Fibroblast of lung (primary cell): ENCODE measurements around the gene GLDC. TPM values are rescaled to one million over a fixed set of nuclear protein-coding genes. Genes with fewer than 3 reads are reported as not detected.

ENCODE experiments used
- DNase-seq, 2 donors: peaks; one replicate each; pipeline versions ENCODE4 v3.0.0 to v3.0.0-alpha.2; 2010; ENCODE audit warnings: low read depth in 2 of 2
- H2AFZ ChIP-seq: 2 replicates; pipeline ENCODE4 v1.5.1; 2012; ENCODE audit warnings: low read length, control low read depth, inconsistent platforms
- H3K27ac ChIP-seq: 2 replicates; pipeline ENCODE4 v1.5.1; 2011; ENCODE audit warnings: low read length, control low read depth; ENCODE audit not compliant: insufficient read depth
- H3K27me3 ChIP-seq: 2 replicates; pipeline ENCODE4 v1.5.1; 2011; ENCODE audit warnings: mild to moderate bottlenecking, low read length; ENCODE audit not compliant: control insufficient read depth, insufficient read depth
- H3K36me3 ChIP-seq: 2 replicates; pipeline ENCODE4 v1.5.1; 2011; ENCODE audit warnings: low read length; ENCODE audit not compliant: control insufficient read depth, insufficient read depth
- H3K4me1 ChIP-seq: 2 replicates; pipeline ENCODE4 v1.5.1; 2011; ENCODE audit warnings: low read length; ENCODE audit not compliant: control insufficient read depth, insufficient read depth; ENCODE audit errors: extremely low read depth
- H3K4me2 ChIP-seq: 2 replicates; pipeline ENCODE4 v1.5.1; 2011; ENCODE audit warnings: low read length, control low read depth; ENCODE audit not compliant: insufficient read depth; ENCODE audit errors: extremely low read depth
- H3K4me3 ChIP-seq, 4 experiments: fragments of 200-600 bp in 1 of 4; sonication (generic) in 1 of 4; replicated peaks in 1 of 4; 2 replicates each; pipeline ENCODE4 v1.5.1; 2011 to 2016; ENCODE audit warnings: low read length in 4 of 4, low read depth in 3 of 4, mild to moderate bottlenecking in 3 of 4, control low read depth in 2 of 4, inconsistent platforms in 1 of 4, mixed read lengths in 1 of 4; ENCODE audit not compliant: insufficient read depth in 1 of 4; ENCODE audit errors: control extremely low read depth in 1 of 4
- H3K79me2 ChIP-seq: 2 replicates; pipeline ENCODE4 v1.5.1; 2012; ENCODE audit warnings: mild to moderate bottlenecking, low read length, inconsistent platforms; ENCODE audit not compliant: control insufficient read depth, insufficient read depth
- H3K9ac ChIP-seq: 2 replicates; pipeline ENCODE4 v1.5.1; 2011; ENCODE audit warnings: mild to moderate bottlenecking, low read length, control low read depth; ENCODE audit not compliant: insufficient read depth
- H3K9me3 ChIP-seq: 2 replicates; pipeline ENCODE4 v1.5.1; 2012; ENCODE audit warnings: low read depth, low read length; ENCODE audit not compliant: control insufficient read depth, insufficient read depth
- H4K20me1 ChIP-seq: 2 replicates; pipeline ENCODE4 v1.5.1; 2011; ENCODE audit warnings: low read length; ENCODE audit not compliant: control insufficient read depth, insufficient read depth; ENCODE audit errors: extremely low read depth
- EZH2 ChIP-seq: IDR thresholded peaks from 2 replicates; pipeline ENCODE4 v1.5.1; 2012; ENCODE audit warnings: low read length, control low read depth, mild to moderate bottlenecking; ENCODE audit errors: missing control alignments
- polyA plus RNA-seq, 2 donors: library from polyadenylated mRNA; depleted of rRNA in 1 of 2; stranded (reverse) in 1 of 2; unstranded in 1 of 2; fragments of >200 nt; gene quantifications; 2 replicates each; pipeline ENCODE4 v1.2.1, GENCODE V29; 2011 to 2012; ENCODE audit warnings: missing spikeins in 1 of 2
- total RNA-seq: library from RNA; depleted of rRNA; stranded (reverse); fragments of >200 nt; gene quantifications from 2 replicates; pipeline ENCODE4 v1.2.1, GENCODE V29; 2014
- TF ChIP-seq, protein P1 (sequence below), 2 donors: IDR thresholded peaks in 1 of 2; conservative IDR thresholded peaks in 1 of 2; 1 replicate in 1 of 2; 2 replicates in 1 of 2; pipeline ENCODE4 v1.5.1; 2011 to 2012; ENCODE audit warnings: low read length in 2 of 2, control low read depth in 1 of 2, inconsistent platforms in 1 of 2, low read depth in 1 of 2, mild to moderate bottlenecking in 1 of 2

The GLDC gene
- total and polyA plus RNA-seq, 2 donors (not counting 1 experiment from before 2014, with no cell fraction given), result 0.45 to 0.83 TPM

DNA sequence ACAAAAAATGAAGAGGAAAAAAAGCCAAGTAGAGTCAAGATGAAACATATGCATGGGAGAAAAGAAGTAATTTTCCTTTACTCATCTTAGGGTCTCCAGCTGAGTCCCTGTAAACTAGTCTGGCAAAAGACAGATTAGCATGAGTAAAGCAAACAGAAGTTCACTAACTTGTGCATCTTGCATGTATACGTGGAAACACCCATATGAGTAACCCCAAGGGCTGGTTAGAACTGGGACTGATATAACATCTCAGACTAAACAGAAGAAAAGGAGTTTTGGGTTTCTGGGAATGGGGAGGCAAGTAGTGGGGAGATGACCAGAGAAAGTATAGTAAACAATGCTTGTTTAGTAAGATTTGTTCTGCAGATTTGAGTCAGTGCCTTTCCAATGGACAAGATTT, 20.1 kb upstream of the GLDC start:
- Histone ChIP-seq H3K4me2 (no peak overlapping the region), H2AFZ (no peak overlapping the region), H3K36me3 (no peaks in the 10 kb centered on the region), H3K9me3 (no peaks in the 10 kb centered on the region), H3K27me3 (no peaks in the 10 kb centered on the region), H3K9ac (no peak overlapping the region), H3K79me2 (no peaks in the 10 kb centered on the region), H3K27ac (no peak overlapping the region), H3K4me1 (no peaks in the 10 kb centered on the region), H3K4me3 (no peak overlapping the region), H4K20me1 (no peaks in the 10 kb centered on the region)
- no peak for DNase-seq
- no peak for TF ChIP-seq EZH2
- TF ChIP-seq, protein P1, sequence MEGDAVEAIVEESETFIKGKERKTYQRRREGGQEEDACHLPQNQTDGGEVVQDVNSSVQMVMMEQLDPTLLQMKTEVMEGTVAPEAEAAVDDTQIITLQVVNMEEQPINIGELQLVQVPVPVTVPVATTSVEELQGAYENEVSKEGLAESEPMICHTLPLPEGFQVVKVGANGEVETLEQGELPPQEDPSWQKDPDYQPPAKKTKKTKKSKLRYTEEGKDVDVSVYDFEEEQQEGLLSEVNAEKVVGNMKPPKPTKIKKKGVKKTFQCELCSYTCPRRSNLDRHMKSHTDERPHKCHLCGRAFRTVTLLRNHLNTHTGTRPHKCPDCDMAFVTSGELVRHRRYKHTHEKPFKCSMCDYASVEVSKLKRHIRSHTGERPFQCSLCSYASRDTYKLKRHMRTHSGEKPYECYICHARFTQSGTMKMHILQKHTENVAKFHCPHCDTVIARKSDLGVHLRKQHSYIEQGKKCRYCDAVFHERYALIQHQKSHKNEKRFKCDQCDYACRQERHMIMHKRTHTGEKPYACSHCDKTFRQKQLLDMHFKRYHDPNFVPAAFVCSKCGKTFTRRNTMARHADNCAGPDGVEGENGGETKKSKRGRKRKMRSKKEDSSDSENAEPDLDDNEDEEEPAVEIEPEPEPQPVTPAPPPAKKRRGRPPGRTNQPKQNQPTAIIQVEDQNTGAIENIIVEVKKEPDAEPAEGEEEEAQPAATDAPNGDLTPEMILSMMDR (conservative IDR thresholded peaks at IDR 0.05 in 1 of 2, IDR thresholded peaks at IDR 0.05 in 1 of 2; ENCODE audit: low read depth in 1 of 2, low read length in 2 of 2), result no peak

DNA sequence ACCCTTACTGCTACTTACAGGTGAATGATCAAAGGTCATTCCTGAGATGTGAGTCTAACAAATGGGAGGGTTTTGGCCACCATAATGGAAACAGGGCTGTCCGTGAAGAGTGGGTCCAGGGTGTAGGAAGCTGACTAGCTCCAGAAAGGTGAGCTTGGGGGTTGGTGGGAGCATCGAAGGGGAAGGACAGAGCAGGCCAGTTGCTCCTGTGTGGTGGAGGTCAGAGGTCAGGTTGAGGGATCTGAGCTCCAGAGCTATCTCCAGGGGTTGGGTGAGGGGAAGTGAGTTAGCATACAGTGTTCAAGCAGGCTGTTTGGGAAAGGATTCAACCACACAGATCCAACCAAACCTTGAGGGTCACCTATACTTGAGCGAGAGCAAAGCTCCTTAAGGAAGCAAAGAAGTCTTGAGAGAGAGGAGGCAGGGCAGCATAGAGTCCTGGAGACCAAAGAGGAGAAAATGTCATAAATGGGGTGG, 18.7 kb upstream of the GLDC start:
- no peak for DNase-seq
- no peaks in the 10 kb centered on the region for H4K20me1 ChIP-seq
- no peak overlapping the region for H3K27ac ChIP-seq
- H3K27me3 ChIP-seq, result no peaks in the 10 kb centered on the region
- H3K9me3 ChIP-seq, result no peaks in the 10 kb centered on the region
- no peaks in the 10 kb centered on the region for H3K79me2 ChIP-seq
- no peak overlapping the region for H2AFZ ChIP-seq
- no peak overlapping the region for H3K4me2 ChIP-seq
- H3K9ac ChIP-seq, result no peak overlapping the region
- H3K4me1 ChIP-seq, result no peaks in the 10 kb centered on the region
- TF ChIP-seq, protein P1 (conservative IDR thresholded peaks at IDR 0.05 in 1 of 2, IDR thresholded peaks at IDR 0.05 in 1 of 2; ENCODE audit: low read depth in 1 of 2, low read length in 2 of 2), result no peak
- TF ChIP-seq EZH2, result no peak
- no peaks in the 10 kb centered on the region for H3K36me3 ChIP-seq
- H3K4me3 ChIP-seq, result no peak overlapping the region

DNA sequence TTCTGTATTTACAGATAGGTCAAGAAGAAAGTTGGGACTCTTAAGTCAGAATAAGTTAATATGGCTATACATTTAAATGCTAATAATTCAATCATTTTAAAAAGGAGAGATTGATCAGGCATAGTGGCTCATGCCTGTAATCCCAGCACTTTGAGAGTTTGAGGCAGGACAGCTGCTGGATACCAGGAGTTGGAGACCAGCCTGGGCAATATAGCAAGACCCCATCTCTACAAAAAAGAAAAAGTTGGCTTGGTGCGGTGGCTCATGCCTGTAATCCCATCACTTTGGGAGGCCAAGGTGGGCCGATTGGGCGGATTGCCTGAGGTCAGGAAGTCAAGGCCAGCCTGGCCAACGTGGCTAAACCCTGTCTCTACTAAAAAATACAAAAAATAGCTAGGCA, 15.0 kb upstream of the GLDC start:
- no peak overlapping the region for H3K4me2 ChIP-seq
- no peaks in the 10 kb centered on the region for H3K79me2 ChIP-seq
- no peaks in the 10 kb centered on the region for H3K36me3 ChIP-seq
- no peaks in the 10 kb centered on the region for H3K4me1 ChIP-seq
- DNase-seq, result no peak
- TF ChIP-seq, protein P1 (conservative IDR thresholded peaks at IDR 0.05 in 1 of 2, IDR thresholded peaks at IDR 0.05 in 1 of 2; ENCODE audit: low read depth in 1 of 2, low read length in 2 of 2), result no peak
- TF ChIP-seq EZH2, result no peak
- no peaks in the 10 kb centered on the region for H3K9me3 ChIP-seq
- H3K27me3 ChIP-seq, result no peaks in the 10 kb centered on the region
- no peaks in the 10 kb centered on the region for H4K20me1 ChIP-seq
- H3K27ac ChIP-seq, result no peak overlapping the region
- H2AFZ ChIP-seq, result no peak overlapping the region
- no peak overlapping the region for H3K9ac ChIP-seq
- no peak overlapping the region for H3K4me3 ChIP-seq
